Suppressor macrophage treated with lipopolysaccharide for 1 hour (primary cell): Measurements from ENCODE around the gene RNF166.

ENCODE experiments used
- DNase-seq, 3 donors: peaks; one replicate each; pipeline ENCODE4 v3.0.0-alpha.2; 2020 to 2022

RNF166 gene, protein sequence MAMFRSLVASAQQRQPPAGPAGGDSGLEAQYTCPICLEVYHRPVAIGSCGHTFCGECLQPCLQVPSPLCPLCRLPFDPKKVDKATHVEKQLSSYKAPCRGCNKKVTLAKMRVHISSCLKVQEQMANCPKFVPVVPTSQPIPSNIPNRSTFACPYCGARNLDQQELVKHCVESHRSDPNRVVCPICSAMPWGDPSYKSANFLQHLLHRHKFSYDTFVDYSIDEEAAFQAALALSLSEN

DNA sequence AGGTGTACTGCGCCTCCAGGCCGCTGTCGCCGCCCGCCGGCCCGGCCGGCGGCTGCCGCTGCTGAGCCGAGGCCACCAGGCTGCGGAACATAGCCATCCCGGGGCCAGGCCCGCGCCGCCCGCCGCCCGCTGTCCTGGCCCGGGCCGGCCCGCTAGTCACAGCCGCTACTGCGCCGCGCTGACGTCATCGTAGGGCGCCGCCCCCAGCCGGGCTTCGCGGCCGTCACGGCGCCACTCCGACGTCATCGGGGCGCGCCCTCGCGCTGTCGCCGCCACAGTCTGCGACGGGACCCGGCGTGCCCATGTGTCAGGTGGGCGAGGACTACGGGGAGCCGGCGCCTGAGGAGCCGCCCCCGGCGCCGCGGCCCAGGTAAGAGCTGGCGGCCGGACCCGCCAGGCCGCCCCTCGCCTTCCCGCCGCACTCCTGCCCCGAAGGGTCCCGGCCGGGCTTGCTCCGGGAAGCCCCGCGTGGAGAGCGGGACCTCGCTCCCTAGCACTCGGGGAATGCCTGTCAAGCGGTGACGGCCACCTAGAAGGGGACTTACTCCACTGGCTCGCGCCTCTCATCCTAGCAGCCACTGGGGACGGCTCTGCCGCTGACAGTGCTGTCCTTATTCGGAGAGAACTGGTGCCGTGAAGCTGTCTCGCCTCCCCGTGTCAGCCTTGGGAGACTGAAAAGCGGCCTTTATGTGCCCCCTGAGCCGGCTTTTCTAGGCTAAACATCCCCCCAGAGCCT lies at the start of gene RNF166, which contains the start of gene CTU2:
TSS of gene RNF166 (minus strand) at position 180 of the 736 bp plus-strand sequence. CDS start at position 97, 83 bp downstream.
TSS of gene CTU2 (plus strand) at position 275 of the 736 bp plus-strand sequence. CDS start at position 303, 28 bp downstream.
- DNase-seq, result peak; percentile 94 to 98 (median 98)

DNA sequence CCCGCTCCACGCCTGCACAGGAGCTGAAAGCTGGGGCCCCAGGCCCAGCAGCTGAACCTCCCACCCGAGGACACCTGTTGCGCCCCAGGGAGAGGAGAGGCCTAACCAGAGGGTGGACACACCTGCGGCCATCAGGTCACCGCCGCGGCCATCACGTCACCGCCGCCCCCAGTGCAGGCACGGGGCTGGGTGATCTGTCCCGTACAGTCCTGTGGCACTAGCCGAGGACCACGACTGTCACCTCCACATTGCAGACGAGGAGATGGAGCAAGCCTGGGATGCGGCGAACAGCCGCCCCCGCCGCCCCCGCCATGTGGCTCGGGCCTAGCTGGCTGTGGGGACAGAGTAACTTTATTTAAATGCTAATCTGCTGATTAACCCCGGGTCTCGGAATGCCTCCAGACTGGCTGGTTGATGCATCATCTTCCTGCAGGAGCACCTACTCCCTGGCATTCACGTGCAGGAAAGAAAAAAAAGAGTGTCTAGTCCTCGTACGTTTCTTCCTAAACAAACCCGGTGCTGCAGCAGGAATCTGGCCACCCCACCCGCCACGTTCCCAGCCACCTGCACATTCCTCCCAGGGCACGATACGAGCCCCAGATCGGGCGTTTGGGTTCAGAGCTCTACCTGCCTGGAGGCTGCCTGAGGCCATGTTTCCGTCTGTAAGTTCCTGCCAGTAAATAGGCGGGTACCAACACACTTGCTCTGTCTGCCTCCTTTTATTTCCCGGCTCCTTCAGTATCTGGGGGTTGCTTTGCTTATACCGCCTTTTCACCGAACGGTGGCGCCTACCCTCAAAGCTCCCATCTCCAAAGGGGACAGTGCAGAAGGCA lies 48.9 kb upstream of the RNF166 start:
- DNase-seq, result peak in 1 of 3 donors; percentile 47

DNA sequence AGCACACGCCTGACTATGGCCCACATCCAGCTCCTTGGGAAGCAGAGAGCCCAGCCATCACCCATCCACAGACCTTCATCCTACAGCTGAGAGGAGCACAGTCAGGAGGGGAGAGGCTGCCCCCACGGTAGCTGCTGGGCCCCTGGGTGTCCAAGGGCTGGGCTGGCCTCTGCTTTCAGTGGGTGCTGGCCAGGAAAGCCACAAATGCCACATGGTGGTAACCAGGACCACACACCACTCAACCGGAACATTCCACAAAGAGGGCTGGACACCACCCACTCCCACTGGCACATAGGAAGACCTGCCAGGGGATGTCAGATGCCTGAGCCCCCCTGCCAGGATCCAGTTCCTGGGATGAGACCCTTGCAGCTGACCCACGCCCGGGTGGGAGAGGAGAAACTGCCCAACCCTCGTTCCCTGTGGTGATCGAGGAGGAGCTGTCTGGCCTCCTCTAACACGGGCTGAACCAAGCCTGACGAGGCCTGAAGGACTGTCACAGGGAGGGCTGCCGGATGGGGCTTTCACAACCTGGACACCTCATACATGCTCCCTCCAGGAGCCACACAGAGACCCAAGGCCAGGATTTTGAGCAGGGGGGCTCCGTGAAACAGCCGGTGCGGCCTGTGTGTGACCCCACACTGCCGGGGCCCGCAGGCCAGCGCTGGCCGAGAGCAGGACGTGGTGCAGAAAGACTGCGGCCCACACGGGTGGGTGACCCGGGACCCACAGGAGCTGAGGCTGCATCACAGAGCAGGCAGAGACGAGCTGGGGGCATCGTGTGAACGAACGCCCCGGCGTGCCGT lies 48.1 kb upstream of the RNF166 start:
- DNase-seq, result no peak

DNA sequence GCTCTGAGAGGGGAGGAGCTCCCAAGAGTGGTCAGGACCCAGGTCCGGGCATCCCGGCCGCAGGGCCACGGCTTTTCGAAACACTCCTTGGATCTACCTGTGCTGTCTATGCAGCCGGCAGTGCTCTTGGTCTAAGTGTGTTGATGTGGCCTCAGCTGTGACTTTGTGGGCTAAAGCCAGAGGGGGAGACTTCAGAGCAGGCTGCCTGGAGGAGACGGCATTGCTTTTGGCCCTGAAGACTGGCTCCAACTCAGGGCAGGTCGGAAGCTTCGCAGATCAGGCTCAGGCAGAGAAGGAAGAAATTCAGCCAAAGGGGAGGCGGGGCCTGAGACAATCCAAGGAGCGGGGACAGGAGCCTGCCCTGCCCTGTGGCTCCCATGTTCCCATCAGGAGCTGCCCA lies 47.4 kb upstream of the RNF166 start:
- no peak for DNase-seq

DNA sequence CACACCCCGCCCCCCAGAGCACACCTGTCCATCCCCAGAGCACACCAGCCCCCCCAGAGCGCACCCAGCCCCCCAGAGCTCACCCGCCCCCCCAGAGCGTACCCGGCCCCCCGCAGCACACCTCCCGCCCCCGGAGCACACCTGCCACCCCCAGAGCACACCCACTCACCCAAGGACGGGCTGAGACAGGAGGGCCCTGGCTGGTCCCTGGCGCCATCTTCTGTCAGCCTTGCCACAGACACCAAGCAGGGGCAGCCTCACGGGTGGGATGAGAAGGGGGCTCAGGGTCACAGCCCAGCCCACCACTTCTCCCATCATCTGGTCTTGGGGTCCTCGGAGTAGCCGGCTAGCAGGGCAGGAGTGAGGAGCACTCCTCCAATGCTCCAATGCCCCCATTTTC lies 47.0 kb upstream of the RNF166 start:
- no peak for DNase-seq

DNA sequence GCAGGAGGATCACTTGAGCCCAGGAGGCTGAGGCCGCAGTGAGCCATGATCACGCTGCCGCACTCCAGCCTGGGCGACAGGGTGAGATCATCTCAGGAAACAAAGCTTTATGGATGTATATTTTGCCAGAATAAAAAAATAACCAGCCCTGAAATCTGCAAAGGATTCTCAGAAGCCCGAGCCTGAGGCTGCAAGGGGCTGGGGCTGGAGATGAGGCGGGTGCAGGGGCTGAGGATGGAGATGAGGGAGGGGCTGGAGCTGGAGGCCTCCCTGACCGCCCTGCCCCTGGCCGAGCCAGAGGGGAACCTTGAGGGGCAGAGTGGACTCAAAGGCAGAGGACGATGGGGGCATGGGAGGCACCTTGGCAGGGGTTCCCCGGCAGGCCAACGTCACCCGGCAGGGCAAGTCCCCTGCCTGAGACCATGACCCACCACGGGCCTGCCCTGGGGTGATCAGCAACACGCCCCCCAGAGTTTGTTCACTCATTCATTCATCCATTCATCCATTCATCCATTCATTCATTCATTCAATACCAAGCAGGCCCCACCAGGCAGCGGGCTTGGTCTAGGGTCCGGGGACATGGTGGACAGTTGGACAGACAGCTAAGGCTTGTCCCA lies 46.3 kb upstream of the RNF166 start:
- DNase-seq, result no peak

DNA sequence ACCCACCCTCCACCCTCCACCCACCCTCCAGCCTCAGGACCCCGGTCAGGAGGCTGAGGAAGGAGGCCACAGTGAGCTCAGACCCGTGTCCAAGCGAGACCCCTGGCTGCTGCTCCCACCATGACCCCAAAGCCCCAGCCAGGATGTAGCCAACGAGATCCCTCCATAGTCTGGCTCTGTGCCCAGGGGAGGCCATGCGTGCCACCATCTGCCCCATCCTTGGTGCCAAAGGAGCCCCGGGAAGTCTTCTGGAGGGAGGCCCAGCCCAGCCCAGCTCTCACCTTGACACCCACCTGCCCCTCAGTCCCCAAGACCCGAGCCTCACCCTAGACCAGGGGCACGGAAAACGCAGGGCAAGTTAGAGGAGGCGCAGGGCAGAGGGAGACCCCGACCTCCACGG lies 44.6 kb upstream of the RNF166 start:
- DNase-seq, result no peak

DNA sequence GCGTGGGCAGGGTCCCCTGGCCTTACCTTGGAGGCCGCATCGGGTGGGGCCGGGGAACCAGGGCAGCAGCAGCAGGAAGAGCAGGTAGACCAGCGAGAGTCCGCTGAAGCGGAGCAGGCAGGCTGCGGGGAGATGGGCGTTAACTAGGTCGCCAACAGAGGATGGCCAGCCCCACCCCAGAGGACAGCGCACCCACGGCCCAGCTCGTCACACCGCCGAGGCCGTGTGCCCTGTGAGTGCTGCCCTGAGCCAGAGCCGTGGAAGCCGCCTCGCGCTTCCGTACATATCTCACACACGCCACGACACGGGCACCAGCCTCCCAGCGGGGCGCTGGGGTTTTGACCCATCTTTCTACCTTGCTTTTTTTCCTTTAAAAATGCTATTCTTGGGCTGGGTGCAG lies 43.1 kb upstream of the RNF166 start:
- no peak for DNase-seq

DNA sequence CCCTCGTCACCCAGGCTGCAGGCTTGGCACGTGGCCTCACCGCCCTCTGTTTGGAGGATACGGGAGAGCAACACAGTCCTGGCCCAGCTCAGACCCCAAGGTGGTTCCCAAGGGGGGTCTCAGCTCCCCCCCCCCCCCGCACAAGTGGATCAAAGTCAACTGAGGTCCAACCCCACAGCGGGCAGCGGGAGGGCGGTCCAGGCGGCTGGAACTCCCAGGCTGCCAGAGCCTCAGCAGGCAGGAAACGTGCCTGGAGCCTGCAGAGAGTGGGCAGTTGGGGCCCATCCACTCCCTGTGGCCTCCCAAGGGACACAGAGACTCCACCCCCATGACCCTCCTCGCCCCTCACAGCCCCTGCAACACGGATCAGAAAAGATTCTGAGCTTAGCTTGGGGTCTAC lies 42.2 kb upstream of the RNF166 start:
- DNase-seq, result no peak

DNA sequence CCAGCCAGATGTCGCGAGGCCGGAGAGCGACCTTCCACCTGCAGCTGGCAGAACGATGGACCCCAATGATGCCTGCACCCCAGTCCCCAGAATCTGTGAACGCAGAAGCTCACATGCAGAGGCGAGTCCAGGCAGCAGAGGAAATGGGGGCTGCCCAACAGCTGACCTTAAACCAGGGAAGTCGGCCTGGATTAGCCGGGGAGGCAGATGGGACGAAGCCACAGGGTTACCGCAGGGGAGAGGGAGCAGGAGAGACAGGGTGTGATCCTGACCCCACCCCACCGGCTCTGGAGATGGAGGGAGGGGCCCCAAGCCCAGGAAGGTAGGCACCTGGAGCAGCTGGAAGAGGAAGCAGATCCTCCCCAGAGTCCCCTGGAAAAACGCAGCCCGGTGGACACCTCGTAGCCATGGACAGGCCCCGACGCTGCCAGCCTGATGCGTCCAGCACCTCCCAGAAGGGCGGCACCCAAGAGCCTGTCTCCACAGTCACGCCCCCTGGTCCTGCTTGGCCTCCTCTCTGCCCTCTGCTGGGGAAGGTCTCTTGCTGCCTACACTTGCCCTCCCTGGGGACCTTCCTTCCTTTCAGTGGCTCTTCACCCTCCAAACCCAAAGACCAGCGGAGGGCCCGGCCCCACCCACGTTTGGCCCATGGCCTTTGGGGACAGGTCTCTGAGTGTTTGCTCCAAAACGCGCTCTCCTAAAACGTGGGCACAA lies 41.5 kb upstream of the RNF166 start:
- peak; percentile 74 to 81 (median 76) for DNase-seq

DNA sequence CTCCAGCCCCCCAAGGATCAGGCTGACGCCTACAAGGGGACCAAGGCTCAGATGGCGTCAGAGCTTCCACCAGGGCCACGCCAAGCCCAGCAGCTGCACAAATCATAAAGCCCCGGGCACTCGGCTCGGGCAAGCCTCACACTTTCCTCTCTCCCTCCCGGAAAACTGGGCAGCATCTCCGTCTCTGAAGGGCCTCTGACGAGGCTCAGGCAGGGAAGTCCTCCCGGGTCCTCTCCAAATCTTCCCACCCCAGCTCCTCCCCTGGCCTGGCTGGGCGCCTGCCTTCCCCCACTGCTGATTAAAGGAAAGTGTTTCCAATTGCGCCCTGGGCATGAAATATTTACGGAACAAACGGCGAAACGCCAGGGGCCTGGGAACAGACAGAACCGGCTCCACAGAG lies 40.3 kb upstream of the RNF166 start:
- DNase-seq, result no peak

DNA sequence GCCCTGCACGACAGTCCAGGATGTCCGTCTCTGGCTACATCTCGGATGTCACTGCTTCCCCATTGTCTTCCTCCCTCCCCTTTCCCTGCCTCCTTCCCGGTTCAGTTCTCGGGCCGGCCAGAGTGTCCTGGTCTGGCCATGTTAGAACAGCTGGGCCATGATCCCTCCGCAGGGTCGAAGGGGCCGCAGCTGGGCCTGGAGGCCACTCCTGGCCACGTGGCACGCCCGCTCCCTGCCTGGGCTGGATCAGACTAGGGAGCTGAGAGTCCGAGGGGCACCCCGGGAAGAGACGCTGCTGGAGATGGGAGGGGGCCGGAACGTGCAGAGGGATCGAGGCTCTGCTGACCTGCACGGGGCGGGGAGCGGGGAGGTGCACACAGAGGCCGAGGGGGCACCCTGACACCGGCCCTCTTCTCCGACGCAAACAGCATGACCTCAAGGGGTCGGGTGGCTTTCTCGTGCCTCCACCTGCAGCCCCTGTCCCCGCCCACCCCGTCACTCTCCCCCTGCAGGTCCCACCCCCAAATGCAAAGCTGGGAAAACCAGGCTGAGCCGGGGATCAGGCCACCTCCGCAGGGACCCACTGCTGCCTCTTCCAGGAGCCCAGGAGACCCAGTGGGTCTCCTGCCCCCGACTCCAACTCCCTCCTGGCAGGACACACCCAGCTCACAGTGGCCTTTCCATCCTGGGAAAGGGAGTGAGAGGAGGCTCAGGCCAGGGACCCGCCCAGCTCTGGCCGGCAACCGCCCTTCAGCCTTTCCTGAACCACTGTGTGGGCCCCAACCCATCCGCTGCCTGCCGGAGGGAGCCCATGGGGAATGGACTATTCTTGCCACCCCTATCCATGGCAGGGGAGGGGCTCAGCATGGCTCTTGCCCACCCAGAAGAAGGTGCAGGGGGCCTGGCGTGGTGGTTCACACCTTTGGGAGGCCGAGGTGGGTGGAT lies 38.6 kb upstream of the RNF166 start:
- DNase-seq, result no peak

DNA sequence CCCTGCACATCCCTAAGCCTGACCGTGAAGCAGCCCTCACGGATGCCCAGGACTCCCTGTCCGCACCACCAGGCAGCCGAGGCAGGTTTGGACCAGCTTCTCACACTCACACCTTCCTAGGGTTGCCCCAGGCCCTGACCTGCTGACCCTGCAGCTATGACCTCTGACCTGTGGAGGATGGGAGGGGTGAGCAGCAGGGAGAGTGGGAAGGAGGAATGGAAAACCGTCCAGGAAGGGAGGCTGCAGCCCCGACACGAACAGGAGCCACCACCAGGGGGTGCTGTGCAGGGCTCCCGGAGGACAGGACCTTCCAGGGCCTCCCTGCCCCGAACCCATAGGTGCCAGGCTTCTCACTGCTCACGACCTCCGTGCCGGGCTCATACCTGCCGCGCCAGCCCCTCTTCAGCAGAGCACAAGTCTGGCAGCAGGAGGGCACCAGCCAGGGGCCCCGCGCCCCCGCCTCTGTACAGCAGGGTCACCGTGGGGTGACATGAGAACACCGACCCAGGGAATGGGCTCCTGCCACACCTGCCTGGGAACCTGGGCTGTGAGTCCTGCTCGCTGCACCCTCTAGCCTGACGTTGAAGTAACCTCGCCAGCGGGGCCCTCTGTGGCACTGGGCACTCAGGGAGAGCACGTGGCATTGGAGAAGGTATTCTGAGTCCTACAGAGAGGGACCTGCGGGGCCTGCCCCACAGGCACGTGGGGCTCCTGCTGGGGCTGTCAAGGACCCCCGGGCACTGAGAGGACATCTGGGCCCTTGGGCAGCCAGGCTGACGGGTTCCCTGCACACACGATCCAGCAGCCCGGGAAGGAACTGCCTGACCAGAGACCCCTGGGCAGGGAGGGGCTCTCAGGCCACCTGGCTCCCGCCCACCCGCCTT lies 37.7 kb upstream of the RNF166 start:
- peak; percentile 68 to 93 (median 83) for DNase-seq

DNA sequence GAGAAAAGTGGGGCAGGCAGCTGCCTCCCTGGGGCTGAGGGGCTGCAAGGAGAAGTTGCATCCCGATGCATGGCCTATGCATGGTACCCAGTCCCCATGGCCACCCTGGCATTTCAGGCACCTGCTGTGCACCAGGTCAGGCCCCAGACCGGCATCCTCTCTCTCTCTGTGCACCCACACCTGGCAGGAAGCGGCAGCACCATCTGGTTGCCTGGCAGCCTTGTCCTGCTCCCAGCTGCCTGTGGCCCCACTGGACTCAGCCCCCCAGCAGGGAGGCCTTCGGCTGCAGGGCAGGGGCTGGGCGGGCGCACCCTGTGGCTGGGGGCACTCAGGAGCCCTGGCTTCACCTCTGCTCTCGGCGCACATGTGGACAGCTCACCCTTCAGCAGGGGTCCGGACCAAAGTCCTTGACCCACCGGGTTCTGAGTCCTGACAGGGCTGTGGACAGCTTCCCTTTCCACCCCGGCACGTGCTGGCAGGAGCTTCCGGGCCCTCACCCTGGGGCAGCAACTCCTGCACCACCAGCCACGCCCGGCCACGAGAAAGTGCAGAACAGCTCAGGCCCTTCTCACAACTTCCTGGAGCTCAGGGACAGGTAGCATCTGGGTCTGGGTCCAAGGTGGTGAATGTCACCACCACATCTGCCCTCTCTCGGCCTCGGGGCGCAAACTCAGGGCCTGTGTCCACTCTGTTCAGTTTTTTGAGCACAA lies 36.8 kb upstream of the RNF166 start:
- no peak for DNase-seq

DNA sequence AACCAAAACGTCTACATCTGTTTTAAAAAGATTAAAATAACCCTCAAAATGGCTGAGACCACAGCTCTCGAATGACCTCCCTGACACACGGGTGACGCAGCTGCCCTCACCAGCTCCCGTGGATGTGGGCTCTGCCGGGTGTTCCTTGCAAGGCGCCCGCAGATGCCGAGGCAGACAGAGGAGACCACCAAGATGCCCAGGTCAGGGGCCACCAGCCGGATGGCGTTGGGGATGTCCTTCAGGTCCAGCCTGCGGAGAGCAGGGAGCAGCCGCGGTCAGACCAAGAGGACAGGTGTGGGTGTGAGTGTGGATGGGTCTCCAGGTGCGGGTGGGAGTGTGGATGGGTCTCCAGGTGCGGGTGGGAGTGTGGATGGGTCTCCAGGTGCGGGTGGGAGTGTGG lies 35.2 kb upstream of the RNF166 start:
- no peak for DNase-seq

DNA sequence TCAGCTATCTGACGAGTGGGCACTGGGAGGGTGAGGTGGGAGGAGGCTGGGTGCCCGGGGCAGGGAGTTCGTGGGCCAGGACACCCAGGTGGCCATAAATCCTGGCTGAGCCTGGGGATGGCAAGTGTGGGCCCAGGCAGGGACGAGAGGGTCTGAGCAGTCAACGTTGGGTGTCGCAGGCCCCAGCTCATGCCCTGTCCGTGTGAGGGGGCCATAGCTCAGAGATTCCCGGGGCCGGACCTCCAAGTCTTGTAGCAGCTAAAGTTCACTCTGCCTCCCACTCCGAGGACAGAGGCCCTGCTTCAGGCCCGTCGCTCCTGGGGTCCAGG lies 34.5 kb upstream of the RNF166 start:
- no peak for DNase-seq

DNA sequence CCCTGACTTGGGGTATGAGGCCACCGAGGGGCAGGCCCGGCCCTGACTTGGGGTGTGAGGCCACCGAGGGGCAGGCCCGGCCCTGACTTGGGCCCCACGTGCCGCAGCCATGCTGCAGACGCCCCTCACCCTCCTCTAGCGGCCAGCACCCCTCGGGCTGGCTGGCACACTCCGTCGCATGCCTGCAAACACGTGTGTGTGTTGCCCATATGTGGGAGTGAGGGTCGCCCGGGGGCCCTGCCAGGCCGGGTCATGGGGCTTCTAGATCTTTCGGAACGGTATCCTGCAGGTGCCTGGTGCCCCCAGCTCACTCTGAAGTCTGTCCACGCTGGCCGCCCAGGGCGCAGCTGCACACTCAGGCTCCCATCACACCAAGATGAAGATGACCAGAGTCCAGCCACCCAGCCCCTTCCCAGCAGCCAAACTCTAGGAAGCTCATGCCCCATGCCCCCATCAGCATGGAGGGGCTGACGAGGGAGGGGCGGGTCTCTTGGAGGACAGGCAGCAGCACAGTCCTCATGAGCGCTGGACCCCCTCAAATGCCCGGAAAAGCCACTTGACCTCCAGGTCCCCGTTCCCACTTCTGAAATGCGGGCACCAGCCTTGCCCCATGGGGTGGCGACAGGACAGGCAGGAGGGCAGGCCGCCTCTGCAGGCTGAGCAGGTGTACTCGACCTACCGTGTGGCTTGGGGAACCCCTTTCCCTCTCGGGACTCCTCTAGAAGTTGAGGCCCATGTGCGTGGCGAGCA lies 33.9 kb upstream of the RNF166 start:
- no peak for DNase-seq
